Kidney capillary endothelial cell (primary cell): Measurements from ENCODE around the gene ING4.
A peak's percentile ranks its signal among the peaks of the same experiment; 100 is the strongest.
"Not testable (repeated sequence)": the region's sequence is repeated elsewhere in the genome, so short reads cannot be mapped to it uniquely, and the experiment has no call there.

Experiments used
- DNase-seq: peaks from one replicate; pipeline ENCODE4 v3.0.0-alpha.2; 2018; ENCODE audit warnings: low spot score

Gene ING4

DNA sequence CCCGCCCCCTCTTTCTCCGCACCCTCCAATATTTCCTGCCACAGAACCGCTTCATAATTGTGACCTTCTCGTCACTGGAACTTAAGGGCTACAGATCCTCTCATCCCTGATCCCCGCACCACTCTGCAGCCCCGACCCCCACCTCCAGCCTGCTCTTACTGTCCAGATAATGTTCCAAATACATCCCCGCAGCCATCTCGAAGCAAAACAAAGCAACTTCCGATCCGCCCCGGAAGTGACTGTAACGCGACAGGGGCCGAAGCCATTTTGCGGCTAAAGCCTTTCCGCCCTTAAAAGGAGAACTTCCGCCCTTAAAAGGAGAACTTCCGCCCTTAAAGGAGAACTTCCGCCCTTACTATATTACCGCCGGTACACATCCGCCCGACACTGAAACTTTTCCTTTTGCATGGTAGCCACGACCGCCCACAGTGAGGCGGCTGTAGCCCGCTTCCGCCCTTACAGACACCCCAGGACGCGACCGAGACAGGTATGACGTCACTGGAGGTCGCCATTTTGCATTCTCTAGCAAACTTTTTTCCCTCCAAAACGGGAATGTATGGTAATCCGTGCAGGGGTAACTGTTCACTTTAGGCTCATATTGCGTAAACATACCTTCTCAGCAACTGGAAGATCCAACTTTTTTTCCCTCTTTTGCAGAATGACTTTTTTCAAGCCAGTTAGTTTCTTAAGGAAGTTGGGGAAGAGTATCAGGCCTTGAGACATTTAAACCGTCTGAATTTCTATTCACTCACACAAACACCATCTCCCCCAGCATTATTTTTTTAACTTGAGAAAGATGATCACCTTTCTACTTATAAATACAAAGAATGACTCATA is at the start of gene ING4:
TSS of gene ING4 (minus strand) at position 214 of the 837 bp plus-strand sequence. CDS start at position 196, 18 bp downstream.
- peak; percentile 99 for DNase-seq

DNA sequence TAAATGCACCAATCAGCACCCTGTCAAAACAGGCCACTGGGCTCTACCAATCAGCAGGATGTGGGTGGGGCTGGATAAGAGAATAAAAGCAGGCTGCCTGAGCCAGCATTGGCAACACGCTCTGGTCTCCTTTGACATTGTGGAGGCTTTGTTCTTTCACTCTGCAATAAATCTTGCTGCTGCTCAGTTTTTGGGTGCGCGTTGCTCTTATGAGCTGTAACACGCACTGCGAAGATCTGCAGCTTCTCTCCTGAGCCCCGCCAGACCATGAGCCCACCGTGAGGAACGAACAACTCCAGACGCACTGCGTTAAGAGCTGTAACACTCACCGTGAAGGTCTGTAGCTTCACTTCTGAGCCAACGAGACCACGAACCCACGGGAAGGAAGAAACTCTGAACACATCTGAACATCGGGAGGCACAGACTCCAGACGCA is 46.1 kb upstream of the ING4 start:
- DNase-seq, result no peak

DNA sequence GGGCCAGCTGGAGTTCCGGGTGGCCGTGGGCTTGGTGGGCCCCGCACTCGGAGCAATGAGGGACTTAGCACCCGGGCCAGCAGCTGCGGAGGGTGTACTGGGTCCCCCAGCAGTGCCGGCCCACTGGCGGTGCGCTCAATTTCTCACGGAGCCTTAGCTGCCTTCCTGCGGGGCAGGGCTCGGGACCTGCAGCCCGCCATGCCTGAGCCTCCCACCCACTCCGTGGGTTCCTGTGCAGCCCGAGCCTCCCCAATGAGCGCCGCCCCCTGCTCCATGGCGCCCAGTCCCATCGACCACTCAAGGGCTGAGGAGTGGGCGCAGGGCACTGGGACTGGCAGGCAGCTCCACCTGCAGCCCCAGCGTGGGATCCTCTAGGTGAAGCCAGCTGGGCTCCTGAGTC is 45.4 kb upstream of the ING4 start:
- not testable (repeated sequence) for DNase-seq

DNA sequence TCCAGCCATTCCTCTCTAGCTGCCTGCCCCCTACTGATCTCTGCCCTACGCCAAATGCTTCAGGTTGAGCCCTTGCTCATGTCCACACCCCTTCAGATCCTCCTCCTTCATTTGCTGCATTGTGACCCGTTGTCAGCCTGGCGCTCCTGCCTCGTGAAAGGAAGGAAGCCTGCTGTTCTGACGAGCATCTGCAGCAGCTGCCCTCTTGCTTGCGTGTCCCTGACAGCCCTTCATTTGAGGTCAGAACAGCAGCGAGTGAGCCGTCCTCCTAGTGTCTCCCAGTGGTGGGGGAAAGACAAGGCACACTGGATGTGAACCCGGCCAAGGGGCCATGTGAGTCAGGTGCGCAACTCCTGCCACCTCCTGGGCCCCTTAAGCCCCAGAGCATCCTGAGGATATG is 40.7 kb upstream of the ING4 start:
- peak; percentile 69 for DNase-seq

DNA sequence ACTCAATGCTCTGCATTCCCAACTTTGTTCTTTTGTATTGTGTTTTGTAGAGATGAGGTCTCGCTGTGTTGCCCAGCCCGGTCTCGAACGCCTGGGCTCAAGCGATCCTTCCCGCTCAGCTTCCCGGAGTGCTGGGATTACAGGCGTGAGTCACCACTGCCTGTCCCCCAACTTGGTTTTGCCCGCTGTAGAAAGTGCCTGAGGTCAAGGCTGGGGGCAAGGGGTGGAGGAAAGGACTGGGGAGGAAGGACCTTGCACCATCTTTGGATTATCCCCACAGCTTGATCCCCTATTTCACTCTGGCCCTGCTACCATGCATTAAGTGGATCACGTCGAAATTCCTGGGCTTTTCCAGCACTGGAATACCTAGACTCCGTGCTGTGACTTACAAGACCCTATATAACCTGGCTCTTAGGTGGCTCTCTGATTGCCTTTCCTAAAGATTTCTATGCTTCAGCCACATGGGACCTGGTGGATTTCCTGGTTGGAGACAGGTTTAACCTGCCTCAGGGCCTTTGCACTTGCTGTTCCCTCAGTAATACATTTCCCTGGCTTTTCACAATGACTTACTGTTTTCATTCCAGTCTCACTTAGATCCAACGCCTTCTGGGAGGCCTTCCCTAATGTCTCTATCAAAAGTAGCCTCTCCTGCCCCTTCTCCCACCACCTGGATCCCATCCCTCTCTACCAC is 38.3 kb upstream of the ING4 start:
- DNase-seq, result no peak

DNA sequence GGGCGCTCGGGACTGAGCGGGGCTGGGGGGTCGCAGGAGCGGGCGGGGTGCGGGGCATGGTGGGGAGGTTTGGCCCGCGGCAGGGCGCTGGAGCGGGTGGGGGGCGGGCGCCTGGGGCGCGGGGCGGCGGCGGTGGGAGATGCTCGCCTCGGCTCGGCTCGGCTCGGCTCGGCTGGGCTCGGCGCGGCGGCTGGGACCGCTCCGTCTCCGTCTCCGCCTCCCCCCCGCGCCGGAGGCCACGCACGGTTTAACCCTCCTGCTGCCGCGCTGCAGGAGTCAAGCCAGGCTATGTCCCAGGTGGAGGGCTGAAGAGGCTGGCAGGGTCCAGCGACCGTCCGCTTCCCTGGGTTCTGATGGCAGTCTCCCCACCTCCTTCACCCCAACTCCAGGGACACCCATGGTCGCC is 37.7 kb upstream of the ING4 start, which contains the start of gene PIANP:
TSS of gene PIANP (minus strand) at position 170 of the 406 bp plus-strand sequence. CDS start 2,754 bp downstream, outside the sequence.
- DNase-seq, result no peak

DNA sequence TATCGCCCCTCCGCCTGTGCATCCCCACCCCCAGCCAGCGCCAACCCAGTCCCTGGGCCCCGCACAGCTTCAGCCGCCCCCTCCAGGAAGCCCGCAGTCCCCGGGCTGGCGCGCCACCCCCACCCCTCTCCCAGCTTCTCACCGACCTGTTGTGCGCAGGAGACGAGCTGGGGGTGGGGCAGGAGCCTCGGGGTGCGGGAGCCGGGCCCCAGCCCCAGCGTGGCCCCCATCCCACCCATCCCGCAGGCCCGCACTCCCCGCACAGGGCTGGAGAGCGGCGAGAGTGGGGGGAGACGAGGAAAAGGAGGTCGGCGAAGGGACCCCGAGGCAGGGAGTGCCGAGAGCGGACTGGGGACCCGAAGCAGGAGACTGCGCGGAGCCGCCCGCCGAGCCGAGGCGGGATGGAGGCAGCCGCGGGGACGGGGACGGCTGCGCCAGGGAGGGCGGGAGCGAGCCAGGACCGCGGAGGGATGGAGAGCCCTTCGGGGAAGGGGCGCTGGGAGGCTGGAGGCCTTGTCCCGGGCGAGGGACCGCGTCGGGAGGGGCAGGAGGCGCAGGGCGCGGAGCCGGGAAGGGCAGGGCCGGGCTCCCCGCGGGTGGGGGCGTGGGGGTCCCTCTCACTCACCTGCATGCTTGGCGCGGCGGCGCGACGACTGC is 37.2 kb upstream of the ING4 start:
- no peak for DNase-seq

DNA sequence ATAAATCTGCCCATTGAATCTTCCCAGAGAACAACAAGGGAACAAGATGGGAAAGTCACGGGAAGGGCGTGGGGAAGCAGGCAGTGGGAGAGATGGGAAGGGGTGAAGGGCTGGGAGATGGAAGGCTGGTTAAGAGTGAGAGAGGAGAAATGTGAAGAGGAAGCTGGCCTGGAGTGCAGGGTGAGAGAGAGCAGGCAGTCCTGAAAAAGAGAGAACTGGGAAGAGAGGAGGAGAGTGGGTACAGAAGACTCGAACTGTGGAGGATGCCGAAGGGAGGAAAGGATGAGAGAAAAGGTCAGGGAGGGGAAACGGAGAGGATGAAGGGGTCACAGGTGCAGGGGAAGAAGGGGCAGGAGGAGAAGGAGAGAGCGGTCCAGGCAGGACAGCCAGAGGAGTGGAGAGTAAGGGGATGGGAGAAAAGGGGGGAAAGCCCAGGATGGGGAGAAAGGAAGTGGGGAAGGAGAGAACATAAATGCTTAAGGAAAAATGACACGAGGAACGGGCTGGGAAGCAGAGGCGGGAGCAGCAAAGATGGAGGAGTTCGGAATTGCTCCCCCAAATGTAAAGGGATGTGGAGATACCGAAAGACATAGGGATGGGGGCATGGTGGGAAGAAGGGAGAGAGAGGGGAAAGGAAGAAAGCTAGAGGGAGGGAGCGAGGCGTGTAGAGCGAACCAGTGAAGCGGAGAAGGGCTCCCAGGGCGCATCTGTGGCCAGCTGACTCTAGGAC is 36.5 kb upstream of the ING4 start:
- no peak for DNase-seq

DNA sequence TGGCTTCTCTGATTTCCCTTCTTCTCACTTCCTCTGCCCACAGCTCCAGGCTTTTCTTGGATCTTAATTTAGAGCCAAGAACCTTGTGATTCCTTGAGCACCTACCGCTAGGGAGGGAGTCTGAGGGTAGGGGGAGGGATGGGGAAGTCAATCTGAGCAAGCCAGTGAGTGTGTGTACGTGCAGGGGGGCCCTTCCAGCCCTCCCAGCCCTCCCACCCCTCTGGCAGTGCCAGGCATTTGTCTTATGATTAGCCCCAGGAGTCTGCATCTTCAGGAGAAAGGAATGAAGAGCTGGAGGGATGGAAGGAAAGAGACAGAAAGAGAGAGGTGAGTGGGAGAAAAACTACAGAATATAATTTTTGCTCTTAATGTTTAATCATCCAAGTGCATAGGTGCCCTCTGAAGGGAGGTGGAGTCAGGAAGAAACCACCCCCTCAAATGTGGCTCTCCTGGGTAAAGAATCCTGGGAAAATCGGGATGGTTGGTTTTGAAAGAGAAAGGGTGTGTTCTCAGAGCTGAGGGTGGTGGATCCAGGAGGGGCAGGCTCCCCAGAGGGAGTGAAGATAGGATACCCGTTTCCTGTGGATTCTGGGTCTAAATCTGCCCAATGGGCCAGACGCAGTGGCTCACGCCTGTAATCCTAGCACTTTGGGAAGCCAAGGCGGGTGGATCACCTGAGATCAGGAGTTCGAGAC is 35.6 kb upstream of the ING4 start:
- DNase-seq, result no peak

DNA sequence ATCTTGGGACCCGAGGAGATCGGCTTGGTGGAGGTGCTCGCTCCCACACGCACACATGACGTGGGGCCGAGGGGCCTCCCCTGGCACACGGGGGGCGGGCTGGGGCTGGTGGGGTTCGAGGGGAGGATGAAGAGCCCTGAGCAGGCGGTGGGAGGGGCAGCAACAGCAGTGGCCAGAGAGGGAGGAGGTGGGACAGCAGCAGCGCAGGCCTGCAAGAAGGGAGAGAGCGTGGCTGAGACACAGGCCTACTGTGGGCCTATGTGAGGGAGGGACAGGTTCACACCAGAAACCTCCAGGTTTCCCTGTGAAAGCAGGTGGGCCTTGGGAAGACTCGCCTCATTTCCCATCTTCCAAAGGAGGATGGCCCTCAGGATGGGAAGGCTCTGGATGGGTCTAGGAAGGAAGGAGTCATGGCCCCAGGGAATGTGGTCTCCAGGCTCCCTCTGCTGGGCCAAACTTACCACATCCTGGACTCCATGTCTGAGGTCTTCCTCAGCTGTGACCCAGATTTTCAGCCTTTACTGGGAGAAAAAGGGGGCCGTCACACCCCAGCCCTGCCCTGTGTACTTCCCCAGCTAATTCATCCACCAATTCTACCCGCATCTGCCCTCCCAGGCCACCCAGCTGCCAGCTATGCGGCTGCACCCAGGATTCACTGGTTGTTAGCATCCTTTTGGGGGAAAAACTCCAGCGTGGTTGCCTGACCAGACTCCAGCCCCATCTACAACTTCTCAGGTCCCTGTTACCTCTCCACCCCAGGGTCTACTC is 34.8 kb upstream of the ING4 start:
- peak; percentile 64 for DNase-seq

DNA sequence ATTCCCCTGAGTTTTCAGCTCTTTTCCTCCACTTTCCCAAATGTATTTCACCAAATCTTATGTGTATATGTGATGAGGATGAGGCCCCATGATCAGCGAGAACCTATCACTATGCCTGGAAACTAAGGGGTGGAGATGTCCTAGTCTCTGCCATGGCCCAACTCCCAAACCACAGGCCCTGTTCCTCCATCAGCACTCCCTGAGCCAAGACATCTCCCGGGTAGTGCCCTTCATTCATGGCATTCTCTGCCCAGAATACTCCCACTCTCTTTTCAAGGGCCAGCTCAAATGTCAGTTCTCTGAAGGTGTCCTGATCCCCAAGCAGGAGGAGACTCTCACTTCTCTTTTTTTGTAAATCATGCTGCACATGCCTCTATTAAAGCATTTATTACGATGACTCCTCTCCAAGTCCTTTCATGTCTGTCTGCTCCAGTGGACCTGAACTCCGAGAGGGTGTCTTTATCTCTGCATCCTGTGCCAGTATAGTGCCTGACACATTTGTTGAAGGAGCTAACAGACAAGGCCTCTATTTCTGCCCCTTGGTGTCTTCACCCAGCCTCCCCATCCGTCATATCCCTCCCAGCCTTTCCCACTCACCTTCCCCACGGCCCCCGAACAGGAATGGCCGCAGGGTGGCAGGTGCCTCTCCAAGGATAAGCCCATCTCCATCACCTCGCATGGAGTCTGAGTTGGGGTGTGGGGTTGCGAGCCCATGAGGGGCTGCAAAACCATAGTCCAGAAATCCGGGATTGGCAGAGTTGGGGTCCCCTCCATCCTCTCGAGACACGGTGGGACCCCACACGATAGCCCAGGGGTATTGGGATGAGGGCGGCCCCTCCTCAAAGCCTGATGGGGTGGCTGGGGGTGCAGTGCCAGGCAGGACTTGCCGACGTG is 34.0 kb upstream of the ING4 start:
- no peak for DNase-seq

DNA sequence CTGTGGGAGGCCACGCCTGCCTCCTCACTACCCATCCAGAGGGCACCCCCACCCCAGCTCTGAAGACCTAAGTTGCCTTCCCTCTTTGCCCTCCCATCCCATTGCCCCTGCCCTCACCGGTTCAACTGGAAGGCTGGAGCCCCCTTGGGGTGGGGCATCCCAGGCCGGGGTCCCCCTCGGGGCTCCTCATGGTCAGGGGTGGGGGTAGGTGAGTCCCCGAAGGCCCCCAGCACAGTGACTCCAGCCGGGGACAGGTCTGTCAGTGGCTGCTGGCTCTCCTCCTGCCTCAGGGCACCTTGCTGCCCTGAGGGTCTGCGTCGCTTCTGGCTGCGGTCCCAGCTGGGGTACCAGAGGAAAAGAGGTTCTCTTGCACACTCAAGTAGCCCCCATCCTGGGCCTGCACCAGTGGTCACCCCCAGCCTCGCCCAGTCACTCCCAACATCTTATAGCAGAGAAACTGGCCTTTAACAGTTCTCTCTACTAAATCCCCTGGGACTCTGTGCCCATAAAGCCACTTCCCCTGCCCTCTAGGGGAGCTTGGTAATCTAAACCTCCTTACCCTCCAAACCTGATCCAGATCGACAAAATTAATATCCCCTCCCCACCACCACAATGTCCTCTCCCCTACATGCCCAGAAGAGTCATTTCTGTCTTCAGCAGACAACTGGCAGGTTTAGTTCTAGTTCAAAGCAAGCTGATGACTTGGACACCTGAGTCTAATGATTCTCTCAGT is 32.6 kb upstream of the ING4 start:
- DNase-seq, result no peak

DNA sequence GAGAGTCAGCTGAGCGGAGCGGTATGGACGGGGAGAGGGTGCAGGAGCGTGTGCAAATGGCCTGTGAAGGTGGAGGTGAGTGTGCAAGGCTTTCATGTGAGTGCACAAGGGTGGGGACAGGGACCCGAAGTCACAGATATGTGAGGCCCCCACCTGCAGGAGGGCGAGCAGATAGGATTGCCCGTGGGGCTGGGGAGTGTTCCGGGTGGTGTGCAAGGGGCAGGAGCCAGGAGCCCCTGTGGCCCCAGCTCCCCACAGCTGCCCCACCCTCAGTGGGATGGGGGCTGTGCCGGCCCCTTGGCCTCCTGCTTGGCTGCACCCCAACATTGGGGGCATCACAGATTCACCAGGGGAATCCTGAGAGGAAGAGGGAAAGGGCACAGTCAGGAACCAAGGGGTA is 31.8 kb upstream of the ING4 start:
- no peak for DNase-seq

DNA sequence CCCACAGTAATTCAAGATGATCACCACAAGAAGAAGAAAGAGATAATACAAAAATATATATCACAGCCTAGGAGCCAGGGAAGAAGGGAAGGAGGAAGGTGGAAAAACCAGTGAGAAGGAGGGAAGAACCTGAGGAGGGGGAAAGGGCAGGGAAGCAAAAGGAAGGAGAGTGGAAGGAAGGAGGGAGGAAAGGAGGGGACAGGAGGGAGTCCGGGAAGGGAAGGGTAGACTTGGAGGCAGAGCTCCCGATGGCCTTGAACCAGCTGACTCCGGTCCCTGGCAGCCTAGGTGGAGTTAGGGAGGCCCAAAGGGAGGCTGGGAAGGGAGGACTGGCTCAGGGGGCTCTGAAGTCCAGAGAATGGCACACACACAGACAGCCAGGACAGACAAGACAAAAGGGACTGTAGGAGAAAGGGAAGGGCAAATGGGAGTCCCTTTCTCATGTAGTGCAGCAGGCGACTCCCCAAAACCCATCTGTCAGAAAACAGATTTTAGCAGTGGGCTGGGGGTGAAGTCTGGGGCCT is 31.0 kb upstream of the ING4 start:
- DNase-seq, result no peak

DNA sequence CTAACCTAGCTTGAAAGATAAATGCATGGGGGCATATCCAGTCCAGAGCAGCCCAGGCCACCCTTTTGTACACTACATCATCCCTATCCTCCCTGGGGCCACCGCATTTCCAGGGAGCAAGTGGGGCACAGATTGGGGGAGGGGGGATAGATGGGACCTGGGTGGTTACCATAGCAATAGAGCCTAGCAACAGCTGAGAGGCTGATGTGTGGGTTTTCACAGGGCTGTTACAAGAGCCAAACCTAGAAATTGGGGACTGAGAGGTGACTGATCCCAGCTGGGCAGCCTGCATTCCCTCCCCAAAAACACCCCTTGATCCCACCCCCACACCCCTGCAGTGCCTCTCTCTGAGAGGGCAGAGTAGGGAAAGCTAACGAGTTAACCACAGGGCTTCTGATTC is 30.0 kb upstream of the ING4 start:
- DNase-seq, result no peak

DNA sequence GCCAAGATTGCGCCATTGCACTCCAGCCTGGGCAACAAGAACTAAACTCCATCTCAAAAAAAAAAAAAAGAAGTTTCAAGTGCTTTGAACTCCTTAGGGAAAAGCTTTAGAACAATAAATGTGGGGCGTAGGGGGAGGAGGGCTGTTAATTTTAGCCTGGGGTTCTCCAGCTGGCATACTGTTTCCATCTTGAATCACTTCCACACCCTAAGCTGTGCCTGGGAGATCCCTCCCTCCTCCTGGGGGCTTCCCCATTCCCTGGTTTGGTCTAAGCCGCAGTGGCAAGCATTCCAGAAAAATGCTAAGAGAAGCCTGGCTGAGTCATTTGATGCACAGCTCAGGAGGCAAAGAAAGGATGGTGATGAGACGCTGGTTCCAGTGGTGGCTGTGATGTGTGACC is 28.6 kb upstream of the ING4 start:
- no peak for DNase-seq

DNA sequence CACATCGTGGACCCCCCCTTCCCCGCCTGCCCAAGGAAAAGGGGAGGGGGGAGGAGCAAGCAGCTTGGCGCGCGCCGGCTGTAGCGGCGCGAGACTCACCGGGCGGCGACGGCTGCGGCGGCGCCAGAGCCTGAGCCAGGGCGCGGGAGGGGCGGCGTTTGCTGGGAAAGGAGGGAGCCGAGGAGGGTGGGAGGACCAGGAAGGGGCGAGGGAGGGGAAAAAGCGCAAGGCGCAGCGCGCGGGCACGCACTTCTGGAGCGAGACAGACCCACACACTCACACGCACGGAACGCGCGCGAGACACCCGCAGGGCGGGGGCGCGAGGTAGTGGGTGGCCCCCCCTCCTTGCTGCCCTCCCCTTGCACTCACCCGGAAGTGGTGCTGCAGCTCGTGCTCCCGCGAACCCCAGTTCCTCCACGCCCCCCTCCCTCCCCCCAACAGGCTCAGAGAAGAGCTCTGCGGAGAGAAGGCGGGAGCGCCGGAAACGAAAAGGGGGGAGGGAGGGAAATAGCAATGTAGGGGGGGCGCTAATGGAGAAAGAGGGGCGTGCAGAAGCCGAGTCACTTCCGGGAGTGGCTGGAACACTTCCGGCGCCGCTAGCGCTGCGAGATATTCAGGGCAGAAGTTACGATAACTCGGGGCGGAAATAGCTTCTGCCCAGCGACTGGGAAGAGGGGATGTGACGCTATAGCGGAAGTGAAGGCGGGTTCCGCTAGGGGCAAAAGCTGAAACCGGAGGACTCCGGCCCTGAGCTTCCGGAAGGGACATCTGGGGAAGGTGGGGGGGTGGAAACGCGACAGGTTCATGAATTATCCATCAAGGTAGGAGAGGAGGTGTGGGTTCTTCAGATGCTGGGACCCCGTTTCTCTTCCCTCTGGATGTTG is 26.3 kb upstream of the ING4 start, which contains the start of gene ZNF384:
TSS of gene ZNF384 (minus strand) at position 377 of the 884 bp plus-strand sequence. CDS start 9,855 bp downstream, outside the sequence.
- peak; percentile 99 for DNase-seq
